Effector CD8-positive, alpha-beta T cell (primary cell): ENCODE data around the gene SLC25A4.

Source experiments
- DNase-seq: peaks from one replicate; lab custom pipeline; 2025; lab: John Stamatoyannopoulos, UW

SLC25A4 gene

DNA sequence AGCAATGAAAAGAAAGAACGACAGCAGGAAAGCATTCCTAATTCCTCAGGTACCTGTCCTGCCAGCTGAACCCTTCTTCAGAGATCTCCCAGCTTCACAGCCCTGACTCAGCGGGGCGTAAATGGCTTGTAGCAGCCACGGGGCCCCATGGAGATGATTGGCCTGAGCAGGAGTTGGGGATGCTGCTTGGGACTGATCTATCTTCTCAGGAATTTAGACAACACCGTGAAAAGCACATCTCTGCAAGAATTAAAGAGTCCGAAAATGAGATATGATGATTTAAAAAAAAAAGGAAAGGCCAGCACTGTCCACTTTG is 22.5 kb upstream of the SLC25A4 start:
- no peak for DNase-seq

DNA sequence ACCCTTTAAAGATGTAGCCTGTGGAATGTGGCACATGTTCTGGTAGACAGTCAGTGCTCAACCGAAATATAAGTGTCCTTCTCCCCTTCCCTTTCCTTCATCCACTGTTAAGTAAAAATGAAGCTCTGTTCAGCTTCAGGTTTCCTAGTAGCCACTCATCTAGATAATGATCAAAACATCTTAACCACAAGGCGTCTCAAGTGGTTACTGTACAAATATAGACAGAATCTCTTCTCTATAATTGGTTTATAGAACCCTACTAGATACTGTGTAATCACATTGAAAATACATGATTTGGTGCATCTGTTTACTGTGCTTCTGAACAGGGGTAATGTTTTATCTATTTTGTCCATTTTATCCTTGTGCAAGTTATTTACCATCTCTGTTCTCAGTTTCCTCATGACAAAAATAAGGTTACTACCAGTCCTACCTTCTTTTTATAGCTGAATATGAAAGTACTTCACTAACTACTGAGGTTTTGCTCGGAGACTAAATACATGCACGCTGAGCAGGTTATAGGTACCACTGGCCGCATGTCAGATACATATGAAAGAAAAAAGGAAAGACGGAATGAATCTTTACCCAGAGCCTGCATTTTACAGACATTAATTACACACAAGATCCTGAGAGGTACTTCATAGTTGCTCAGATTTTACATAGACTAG is 20.3 kb upstream of the SLC25A4 start:
- DNase-seq, result no peak

DNA sequence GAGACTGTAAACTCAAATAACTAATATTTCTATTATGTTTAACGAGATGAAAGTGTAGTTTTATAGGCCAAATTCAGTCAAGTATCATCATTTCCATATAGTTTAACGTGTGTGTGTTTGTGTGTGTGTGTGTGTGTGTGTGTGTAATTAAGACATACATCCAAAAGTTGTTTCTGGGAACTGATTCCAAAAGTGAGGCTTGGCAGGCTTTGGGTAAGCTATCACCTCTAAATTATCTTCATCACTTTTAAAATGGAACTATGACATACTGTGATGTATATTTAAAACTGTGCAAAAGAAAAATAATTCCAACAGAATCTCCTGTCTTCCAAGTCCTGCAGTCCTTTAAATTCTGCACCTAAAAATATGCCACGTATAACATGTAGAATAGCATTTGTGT is 19.1 kb upstream of the SLC25A4 start:
- DNase-seq, result no peak

DNA sequence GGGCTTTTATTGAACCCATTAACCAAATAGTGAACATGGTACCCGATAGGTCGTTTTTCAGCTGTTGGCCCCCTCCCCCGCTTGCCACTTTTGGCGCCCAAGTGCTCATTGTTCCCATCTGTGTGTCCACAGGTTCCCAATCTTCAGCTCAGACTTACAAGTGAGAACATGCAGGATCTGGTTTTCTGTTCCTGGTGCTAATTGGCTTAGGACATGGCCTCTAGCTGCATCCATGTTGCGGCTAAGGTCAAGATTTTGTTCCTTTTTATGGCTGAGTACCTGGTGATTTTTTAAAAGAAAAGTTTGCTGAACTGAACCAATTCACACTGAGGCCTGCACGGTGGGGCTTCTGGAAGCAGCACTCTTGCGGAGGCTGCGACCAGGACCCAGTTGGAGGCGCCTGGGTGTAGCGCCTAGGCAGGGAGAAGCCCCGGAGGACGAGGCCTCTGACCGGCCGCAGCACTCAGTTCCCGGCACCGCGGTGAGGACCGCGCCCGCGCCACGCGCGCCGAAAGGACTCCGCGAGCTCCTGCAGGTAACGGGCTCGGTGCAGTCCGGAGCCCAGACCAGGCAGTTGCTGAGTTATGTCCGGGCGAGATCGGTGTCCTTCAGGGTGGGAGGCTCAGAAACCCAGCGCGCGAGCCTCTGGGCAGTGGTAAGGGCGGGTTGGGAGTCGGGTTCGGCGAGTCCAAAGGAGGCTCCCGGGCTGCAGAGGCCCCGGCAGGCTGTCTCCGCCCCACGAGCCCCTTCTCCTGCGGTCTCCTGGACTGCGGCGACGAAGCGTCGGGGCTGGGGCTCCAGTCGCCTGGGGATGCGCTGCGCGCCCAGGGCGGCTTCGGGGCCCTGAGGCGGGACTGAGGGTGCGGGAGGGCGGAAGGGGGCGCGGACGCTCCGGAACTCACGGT is 15.8 kb upstream of the SLC25A4 start:
- no peak for DNase-seq

DNA sequence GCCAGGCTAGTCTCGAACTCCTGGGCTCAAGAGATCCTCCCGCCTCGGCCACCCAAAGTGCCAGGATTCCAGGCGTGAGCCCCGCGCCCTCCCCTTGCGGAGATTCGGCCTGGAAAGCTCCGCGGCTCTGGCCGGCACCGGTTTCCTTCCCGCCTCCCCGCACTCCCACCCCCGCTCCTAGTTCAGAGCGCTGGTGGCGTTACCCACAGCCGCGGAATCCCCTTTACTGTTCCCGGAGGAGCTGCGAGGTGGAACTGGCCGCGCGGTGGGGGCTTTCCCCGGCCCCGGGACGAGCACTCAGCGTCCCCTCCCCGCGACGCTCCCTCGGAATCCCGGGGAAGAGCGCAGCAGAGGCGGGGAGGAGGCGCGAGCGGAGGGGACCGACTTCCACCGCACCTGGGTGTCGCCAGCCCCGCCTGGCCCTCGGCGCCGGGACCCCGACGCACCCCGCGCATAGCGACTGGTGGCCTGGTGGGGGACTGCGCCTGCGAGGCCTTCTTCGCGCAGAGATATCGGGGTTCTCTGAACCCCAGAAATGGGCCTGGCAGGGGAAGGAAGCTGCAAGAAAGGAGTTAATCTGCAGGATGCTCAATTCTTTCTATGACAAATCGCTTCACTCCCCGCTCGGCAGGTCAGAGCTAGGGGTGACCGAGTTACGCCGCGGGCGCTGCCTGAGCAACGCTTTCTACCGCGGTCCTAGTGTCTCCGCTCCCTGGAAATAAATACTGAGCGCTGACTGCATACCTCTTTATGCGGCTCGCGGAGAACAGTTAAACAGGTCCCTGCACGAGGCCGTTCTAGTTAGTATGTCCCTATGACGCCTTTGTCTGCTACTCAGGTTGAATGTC is 14.6 kb upstream of the SLC25A4 start:
- DNase-seq, result no peak

DNA sequence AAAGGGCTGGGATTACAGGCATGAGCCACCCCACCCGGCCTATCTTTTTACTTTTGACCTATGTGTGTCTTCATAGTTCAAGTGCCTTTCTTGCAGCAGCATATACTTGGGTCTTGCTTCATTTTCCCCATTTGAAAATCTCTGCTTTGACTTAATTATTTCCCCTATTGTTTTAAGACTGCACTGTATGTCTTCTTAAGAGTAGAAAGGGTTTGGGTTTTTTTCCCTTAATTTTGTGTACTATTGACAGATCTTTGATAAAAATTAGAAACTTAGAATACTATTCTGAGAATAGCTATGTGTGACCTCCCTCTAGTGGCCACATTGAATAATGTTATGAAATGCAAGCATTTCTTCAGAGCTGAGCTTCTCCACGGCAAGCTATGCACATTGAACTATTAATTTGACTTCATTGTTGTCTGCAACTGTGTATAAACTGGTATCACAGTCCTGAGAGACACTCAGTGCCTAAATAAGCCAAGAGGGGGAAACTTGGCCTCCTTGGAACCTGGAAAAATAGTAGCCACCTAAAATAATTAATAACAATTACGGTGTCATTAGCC is 8.7 kb upstream of the SLC25A4 start:
- DNase-seq, result no peak

DNA sequence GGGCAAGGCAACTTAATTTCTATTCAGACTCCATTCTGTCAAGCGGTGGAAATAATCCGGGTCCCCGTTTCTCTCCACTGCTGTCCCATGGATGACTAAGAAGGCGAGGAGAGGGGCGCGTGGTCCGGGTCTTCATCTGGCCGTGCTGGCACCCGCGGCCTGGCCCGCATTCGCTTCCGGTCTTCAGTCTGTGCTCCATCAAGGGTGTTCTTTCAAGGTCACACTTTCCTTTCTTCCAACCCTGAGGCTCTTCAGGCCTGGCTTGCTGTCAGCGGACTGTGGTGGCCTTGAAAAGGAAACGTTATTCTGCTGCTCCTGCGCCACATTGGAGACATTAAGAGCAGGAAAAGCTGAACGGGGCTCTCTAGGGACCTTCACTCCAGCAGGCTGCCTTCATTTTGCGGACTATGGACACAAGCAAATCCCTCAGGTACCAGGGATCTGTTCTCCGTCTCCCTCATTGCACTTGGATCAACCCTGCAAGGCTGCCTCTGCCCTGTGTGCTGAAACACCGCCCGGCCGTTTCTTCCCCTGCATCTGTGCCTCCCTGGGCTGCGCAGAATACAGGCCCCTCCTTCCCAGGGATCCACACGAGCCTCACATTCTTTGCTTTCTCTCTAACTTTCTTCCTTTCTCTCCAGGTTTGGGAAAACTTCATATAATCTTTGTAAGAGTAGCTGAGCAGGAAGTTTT is 5.7 kb upstream of the SLC25A4 start:
- DNase-seq, result no peak

DNA sequence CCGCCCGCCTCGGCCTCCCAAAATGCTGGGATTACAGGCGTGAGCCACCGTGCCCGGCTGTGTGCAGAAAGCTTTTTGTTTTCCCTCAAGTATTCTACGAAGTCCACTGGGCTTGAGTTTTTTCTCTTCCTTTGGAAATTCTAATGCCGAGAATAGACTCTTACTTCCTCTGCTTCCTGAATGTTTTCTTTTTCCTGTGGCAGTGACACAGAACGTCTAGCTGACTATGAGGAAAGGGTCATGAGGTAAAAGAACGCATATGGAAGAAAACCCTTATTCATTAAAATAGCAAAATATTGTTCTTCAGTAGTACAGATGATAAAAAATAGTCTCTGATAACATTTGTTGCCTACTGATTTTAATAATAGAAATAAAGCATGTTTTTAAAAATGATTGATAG is 4.9 kb upstream of the SLC25A4 start:
- DNase-seq, result no peak

DNA sequence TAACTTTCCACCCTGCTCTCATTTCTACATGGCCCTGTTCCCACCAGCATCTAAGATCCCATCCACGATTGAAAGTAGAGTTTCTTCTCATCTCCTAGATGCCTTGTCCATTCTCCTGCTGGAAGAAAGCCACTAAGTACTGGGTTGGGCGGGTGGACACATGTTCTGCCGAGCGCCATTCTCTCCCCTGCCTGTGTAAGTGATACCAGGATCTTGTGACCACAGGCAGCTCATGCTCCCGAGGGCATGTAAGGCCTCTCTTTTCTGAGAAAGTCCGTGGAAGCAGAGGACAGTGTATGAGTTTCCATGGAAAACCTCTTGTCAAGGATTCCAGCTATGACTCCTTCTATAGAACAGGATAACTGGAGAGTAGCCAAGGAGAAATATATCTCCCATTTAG is 3.3 kb upstream of the SLC25A4 start:
- DNase-seq, result no peak

DNA sequence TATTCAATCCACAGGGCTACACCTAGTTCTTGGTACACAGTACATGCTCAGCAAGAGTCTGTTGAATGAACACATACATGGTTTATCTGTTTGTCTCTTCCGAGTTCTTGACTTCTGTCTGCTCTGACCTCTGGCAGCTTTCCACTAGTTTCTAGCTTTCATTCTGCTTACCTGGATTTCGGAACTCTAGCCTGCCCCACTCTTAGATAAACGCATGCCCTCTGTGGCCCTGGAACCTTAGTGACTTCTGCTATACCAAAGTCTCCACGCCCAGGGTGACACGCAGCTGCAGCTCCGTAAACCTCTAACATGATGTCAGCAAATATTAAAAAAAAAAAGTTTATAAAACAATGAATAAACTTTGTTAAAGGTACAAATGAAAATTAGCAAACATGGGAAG is 1.3 kb upstream of the SLC25A4 start:
- DNase-seq, result no peak

DNA sequence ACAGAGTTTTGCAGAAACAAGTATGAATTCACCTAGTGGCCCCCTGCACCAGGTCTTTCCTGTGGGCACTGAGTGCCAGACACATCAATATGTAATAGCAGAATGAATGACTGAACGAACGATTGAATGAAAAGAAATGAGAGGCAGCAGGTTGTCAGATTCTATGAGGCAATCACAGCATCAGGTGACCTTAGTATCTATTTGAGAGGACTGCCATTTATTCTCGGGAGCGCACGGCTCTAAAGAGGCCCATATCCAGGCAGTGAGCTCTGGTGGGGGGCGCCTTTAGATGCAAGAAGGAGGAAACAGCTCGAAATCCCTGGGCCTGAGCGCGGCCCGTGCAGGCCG is 528 bp upstream of the SLC25A4 start:
- DNase-seq, result no peak

DNA sequence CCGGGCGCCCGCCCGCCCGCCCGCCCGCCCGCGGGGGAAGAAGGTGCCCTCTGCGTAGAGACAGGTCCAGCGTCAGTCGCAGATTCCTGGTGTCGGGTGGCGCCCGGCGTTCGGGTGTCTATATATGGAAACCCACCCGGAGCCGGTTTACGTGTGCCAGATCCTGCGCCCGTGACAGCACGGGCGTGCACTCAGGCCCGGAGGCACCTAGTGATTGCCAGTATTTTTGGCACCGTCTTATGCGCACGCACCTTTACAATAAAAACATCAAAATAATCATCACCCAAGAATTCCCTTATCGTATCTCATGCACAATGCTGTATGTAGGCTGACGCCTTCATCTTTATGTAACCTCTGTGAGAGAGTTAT is 519 bp downstream of the SLC25A4 start:
- no peak for DNase-seq

DNA sequence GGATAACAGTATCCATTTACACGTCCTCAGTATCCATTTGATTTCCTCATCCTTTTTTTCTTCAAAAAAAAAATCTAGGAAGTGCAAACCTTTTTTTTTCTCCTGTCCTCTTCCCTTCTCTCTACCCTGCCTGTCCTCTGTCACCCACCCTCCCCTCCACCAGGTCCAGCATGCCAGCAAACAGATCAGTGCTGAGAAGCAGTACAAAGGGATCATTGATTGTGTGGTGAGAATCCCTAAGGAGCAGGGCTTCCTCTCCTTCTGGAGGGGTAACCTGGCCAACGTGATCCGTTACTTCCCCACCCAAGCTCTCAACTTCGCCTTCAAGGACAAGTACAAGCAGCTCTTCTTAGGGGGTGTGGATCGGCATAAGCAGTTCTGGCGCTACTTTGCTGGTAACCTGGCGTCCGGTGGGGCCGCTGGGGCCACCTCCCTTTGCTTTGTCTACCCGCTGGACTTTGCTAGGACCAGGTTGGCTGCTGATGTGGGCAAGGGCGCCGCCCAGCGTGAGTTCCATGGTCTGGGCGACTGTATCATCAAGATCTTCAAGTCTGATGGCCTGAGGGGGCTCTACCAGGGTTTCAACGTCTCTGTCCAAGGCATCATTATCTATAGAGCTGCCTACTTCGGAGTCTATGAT is 1.7 kb downstream of the SLC25A4 start:
- DNase-seq, result no peak

DNA sequence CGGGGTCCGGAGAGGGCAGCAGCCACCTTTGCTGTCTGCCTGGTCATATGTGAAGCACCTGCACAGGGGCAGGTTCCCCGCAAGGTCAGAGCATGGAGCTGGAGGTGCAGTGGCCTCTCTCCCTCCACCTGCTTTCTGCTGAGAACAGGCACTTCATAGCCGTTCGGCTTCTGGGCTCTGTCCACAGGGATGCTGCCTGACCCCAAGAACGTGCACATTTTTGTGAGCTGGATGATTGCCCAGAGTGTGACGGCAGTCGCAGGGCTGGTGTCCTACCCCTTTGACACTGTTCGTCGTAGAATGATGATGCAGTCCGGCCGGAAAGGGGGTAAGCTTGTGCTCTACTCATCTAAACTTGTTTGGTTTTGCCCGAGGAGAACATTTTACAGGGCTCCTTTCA is 2.5 kb downstream of the SLC25A4 start:
- no peak for DNase-seq

DNA sequence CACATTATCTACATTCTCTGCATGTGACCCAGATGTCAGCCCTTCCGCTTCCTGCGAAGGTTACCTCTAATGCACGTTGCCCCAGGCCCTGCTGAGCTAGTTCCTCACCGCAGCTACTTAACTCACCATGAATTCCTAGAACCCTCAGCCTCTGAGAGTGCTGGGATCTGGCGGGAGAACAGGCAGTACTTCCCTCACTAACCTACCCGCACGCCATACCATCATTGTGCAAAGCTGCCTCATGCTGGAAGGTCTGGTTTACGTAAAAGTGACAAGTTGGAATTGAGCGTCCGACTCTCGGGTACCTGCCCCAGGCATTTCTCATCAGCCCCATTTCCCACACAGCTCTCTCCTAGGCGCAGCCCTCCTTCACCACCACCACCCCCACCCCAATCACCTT is 6.3 kb downstream of the SLC25A4 start:
- no peak for DNase-seq

DNA sequence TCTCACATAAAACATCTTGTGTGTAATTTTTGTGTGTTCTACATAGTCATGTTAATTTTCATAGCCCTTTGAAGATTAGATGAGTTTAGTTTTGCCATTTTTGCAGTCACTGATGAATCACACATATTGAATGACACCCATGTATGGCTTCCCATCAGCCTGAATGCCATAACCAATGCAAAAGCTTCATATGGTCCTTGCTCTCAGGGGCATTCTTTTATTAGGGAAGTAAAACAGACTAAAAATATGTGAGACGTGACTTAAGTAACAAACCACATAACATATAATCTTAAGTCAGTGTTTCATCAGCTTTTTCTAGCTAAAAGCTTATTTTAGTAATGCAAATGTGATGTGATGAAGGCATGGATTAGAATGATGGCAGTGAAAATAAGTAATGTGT is 8.2 kb downstream of the SLC25A4 start:
- DNase-seq, result no peak

DNA sequence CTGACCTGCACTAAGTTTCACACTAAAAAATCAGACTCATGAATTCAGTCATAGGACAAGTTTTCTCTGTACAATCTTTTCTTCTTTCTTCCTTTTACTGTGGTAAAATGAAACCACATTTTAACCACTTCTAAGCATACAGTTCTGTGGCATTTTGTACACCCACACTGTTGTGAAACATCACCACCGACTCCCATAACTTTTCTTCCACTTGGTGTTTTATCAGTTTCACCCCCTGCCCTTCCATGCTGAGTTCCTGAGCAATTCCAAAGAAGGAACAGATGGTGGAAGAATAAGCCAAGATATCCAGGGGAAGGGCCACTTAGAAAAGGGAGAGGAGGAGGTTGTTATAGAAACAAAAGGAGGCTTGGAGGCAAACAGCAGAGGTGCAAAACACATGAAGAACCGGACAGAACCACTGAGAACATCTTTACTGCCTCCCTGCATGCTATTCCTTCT is 22.6 kb downstream of the SLC25A4 start:
- no peak for DNase-seq

DNA sequence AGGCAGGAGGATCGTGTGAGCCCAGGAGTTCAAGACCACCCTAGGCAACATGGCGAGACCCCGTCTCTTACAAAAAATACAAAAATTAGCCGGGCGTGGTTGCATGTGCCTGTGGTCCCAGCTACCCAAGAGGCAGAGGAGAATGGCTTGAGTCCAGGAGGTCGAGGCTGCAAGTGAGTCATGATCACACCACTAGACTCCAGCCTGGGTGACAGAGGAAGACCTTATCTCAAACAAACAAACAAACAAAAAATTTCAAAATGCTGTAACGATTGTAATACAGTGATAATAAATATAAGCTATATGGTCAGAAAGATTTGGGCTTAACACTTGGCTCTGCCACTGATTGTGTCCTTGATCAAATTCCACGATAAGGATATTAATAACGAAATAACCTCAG is 24.2 kb downstream of the SLC25A4 start:
- no peak for DNase-seq

DNA sequence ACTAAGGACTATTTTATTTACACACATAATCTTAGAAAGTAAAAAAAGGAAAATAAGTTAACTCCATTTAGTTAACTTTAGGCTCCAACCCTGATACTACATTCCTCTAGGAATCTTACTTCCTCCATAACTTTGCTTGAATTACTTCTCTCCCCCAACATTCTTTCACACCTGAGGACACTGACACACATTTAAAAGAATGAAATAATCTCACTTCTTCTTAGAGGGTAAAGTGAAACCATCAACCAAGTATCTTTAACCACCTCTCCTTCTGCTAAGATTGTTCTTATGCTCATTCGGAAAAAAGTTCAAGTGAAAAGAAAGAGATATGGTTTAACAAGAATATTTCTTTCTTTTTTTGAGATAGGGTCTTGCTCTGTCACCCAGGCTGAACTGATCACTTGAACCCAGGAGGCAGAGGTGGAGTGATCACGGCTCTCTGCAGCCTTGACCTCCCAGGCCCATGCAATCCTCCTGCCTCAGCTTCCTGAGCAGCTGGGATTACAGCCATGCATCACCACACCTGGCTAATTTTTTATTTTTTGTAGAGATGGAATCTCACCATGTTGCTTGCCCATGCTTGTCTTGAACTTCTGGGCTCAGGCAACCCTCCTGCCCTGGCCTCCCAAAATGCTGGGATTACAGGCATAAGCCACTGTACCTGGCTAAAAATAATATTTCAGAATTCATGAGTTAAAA is 28.5 kb downstream of the SLC25A4 start:
- no peak for DNase-seq

DNA sequence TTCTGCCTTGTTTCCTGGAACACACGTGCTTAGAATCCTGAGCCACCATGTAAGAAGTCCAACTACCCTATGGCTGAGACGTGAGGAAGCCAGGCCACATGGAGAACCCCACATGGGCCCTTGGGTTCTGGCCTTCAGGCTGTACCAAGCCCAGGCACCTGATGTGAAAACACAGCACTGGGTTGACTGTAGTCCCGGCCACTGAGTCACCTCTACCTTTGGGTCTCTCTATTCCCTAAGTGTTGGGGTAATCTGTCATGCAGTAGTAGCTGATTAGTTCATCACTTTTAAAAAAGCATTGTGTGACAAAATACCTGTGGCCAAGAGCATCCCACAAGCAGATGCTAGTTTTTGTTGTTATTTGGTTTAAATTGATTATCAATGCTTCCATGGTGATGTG is 36.4 kb downstream of the SLC25A4 start:
- DNase-seq, result no peak

DNA sequence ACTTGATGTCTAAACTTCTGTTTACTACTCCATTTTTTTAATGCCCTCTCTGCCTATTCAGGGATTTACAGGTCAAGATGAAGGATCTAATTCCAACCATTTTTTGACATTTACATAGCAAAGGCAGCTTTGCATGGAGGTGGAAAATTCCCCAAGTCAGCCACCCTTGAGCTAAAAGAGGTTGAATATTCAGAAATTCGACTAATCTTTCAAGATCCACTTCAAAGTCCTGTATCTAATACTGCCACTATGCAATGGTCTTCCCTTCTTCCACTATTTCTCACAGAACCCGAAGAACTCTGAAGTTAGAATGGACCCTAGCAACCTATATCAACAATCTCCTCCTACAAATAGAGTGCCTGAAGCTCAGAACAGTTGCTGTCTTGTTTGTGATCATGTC is 39.2 kb downstream of the SLC25A4 start:
- DNase-seq, result no peak
